HG03135 (cell line): ENCODE data around the gene ABCC8.

ENCODE experiments used
- ATAC-seq: cut with Tn5 transposase; IDR thresholded peaks from one replicate; pipeline ENCODE4 v1.9.1; 2021; ENCODE audit warnings: mild to moderate bottlenecking, moderate library complexity; ENCODE audit not compliant: unreplicated experiment

Gene ABCC8

GRCh38 chr11:17473071-17473744, 3.4 kb downstream of the ABCC8 start:
- ATAC-seq, result no peak

DNA sequence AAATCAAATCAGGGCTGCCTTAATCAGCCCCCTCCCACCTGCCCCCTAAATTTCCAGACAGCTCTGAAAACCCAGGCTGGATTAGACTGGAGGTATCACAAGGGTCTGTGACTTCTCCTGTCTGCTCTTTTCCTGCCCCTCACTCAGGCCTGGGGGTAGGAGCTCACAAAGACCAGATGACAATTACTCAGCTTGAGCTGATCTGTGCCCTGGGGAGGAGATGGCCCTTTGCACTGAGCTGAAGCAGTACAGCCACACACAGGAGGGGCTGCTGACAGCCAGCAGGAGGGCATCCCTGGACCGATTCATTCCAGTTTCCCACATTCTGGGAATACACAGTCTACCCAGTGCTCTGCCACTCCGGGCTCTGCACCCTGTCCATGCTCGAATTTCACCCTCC, 4.2 kb downstream of the ABCC8 start:
- no peak for ATAC-seq

- ATAC-seq, result no peak
Observed at GRCh38 chr11:17471501-17471900, 5.1 kb downstream of the ABCC8 start.

GRCh38 chr11:17469998-17470397, 6.6 kb downstream of the ABCC8 start:
- ATAC-seq, result no peak

- no peak for ATAC-seq
Observed at GRCh38 chr11:17468122-17468521, 8.5 kb downstream of the ABCC8 start.

GRCh38 chr11:17463546-17464174, 13.0 kb downstream of the ABCC8 start:
- ATAC-seq, result no peak

GRCh38 chr11:17462940-17463339, 13.7 kb downstream of the ABCC8 start:
- ATAC-seq, result no peak

DNA sequence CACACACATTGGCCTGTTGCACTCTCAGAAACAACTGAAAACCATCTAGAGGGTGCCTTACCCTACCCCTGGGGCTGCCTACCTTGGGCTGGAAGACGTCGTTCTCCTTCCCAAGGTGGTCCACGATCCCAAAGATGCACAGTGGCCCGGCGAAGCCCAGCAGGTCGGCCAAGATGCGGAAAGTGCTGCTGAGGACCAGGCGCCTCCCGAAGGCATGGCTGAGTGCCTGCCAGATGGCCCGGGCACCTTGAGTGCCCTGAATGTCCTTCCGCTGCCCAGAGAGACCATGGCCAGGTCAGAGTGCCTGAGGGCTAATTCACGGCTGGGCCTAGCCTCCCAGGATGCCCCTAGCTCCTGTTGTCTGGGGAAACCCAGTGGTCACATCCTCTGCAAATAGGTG, 16.2 kb downstream of the ABCC8 start:
- ATAC-seq, result no peak

GRCh38 chr11:17459236-17459896, 17.3 kb downstream of the ABCC8 start:
- ATAC-seq, result no peak

DNA sequence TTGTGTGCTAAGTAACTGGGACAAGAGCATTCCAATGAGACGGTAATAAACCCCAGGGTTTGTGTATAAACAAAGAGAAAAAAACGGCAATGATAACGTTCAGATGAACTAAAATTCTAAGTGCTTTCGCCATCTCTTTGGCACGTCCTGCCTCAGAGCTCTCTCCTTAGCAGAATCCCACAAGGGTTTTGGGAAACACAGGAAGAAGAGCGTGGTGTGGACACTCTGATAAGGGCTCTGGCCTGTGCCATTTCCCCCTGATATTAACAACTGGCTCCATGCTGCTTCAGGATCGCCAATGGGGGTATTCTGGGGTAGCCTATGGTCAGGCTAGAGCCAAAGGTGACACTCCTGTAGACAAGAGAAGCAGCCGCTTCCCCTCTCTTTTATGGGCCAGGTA, 18.4 kb downstream of the ABCC8 start:
- no peak for ATAC-seq

GRCh38 chr11:17457396-17458173, 19.1 kb downstream of the ABCC8 start:
- ATAC-seq, result no peak

GRCh38 chr11:17452668-17453067, 24.0 kb downstream of the ABCC8 start:
- no peak for ATAC-seq

- no peak for ATAC-seq
Observed at GRCh38 chr11:17449158-17449557, 27.5 kb downstream of the ABCC8 start.

DNA sequence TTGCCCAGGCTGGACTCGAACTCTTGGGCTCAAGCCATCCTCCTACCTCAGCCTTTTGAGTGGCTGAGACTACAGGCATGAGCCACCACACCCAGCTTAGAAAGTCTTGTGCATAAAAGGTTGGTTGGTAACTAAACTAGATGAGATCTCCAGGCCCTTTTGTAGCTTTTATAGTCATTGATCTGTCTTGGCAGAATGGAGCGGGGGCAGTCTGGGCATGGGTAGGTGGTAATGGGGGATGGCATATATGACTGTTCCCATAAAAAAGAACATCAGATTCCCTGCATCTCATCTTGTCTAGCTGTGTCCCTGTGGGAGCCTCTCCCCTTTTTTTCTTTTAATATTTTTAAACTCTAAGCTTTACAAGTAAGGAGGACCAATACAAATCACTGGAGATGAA, 30.2 kb downstream of the ABCC8 start:
- no peak for ATAC-seq

DNA sequence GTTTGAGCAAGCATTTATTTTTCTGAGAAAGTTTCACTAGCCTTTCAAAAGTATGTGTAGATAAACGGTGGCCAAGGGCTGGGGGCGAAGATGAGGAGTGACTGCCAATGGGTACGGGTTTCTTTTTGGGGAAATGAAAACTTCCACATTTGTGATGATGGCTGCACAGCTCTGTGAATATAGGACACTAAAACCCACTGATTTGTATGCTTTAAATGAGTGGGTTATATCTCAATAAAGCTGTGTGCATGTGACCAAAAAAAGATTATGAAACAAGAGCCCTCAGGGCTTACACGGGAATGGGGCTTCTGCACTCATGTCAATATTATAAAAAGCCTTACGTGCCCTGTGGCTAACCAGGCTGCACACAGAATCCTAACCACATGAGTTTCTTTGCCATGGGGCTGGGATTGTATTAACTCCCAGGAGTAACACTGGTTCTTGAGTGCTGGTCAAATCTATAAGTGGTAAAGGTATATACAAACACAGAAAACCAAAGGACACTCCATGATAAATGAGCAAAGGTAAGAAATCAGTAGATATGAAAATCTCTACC, 31.3 kb downstream of the ABCC8 start:
- no peak for ATAC-seq

DNA sequence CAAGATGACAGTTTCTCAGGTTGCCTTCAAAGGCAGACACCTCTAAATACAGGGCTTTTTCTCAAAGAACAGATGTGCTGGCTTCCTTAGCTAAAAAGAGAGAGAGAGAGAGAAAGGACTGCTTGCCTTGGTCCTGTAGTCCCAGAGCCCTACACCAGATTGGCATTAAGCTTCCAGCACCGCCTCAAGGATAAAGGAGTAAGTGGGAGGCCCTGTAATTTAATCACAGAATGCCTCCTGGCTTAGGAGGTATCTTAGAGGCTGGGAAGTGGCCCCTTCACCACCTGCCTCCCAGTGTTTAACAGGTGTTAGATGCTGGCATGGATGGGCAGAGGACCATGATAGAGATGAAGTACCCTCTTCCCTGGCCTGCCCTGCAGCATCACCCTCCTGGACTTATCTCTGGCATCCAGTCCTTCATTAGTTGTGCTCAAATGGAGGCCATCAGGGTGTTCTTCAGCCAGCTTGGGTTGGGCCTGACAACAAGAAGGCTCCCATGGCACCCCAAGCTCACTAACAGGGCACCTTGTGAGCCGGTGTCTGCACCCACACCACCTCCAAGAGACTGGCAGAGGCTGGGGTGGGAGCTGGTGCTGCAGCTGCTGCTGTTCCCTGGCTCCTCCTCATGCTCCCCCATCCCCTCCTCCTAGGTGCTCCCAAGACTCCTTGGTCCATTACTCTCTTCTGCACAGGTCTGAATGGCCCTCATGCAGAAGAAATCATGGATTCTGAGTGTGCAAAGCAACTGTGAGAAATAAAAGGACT, 32.5 kb downstream of the ABCC8 start:
- ATAC-seq, result no peak

DNA sequence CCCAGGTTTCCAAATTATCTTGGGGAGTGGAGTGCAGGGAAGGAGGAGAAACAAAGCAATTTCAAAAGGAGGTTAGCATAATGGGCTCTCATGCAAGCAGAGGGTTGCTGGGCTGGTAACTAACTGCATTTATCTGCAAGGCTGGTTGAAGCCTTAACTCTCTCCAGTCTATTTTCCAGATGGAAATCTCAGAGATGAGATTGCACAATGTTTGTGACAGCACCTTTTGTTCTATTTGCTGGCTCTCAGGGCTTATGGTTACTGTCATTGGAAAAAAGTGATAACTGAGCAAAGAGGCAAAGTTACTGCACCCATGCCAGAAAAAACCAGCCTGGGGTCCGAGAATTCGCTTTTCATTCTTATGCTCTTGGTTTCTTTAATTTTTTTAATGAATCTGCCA, 33.2 kb downstream of the ABCC8 start:
- ATAC-seq, result no peak

DNA sequence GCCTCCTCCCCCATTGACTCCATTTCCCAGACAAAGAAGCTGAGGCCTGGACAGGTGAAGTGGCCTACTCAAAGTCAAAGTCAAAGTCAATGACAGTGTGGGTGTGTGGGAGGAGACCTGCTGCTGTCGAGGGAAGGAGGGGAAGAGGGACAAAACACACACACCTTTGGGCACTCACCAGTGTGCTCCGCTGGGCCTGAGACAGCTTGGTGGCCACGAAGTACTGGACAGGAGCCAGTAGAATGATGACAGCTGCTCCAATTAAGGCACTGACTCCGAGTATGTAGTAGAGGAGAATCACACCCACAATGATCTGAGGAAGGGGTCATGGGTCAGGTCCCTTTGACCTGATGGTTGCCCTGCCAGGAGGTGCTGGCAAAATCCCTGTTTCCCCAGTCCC, 33.6 kb downstream of the ABCC8 start:
- no peak for ATAC-seq

DNA sequence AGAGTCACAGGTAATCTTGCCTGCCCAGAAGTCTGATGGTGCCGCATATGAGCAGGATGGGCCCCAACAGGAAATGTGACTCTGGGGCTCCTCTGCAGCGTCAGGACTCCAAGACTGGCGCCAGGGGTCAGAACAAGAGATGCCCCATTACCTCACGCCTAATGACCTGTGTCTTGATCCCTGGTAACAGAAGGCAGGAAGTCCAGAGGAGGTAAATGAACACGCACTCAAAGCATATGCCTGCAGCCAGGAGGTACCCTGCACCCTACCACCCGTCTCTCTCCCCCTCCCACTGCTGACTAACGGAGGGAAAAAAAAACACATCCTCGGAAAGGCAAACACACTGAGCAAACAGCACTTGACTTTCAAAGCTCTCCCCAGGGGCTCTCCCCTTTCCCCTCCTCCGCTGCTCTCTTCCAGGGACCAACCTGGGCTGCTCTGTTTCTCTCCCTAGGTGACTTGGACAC, 37.3 kb downstream of the ABCC8 start:
- ATAC-seq, result no peak

GRCh38 chr11:17437366-17437765, 39.3 kb downstream of the ABCC8 start:
- no peak for ATAC-seq
